NCI-H748 (cell line): ENCODE results near the gene ATN1.

Experiments used
- DNase-seq: peaks from one replicate; lab custom pipeline; 2025; ENCODE audit not compliant: unreplicated experiment; lab: John Stamatoyannopoulos, UW

Gene ATN1

DNA sequence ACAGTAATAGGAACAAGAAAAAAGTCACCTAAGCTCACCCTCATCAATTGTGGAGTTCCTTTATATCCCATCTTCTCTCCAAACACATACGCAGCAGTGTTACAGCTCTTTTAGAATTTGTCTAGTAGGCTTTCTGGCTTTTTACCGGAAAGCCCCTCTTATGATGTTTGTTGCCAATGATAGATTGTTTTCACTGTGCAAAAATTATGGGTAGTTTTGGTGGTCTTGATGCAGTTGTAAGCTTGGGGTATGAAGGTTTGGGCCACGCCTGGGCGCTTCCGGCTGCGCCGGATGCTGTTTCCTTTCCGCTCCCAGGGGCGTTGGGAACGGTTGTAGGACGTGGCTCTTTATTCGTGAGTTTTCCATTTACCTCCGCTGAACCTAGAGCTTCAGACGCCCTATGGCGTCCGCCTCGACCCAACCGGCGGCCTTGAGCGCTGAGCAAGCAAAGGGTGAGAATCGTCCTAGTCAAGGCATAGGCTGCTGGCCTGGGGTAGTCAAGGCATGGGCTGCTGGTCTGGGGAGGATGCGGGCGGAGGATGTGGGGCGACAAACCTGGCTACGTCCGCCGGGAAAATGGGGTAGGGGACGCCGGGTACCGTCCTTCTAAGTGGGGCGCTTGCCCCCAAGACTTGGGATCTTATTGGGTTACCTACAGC lies 16.1 kb downstream of the ATN1 start, which contains the start of the genes C12orf57 and RNU7-1:
TSS of gene C12orf57 (plus strand) at position 301 of the 659 bp plus-strand sequence. CDS start at position 401, 100 bp downstream.
TSS of gene RNU7-1 (plus strand) at position 95 of the 659 bp plus-strand sequence.
- peak; percentile 95 for DNase-seq

DNA sequence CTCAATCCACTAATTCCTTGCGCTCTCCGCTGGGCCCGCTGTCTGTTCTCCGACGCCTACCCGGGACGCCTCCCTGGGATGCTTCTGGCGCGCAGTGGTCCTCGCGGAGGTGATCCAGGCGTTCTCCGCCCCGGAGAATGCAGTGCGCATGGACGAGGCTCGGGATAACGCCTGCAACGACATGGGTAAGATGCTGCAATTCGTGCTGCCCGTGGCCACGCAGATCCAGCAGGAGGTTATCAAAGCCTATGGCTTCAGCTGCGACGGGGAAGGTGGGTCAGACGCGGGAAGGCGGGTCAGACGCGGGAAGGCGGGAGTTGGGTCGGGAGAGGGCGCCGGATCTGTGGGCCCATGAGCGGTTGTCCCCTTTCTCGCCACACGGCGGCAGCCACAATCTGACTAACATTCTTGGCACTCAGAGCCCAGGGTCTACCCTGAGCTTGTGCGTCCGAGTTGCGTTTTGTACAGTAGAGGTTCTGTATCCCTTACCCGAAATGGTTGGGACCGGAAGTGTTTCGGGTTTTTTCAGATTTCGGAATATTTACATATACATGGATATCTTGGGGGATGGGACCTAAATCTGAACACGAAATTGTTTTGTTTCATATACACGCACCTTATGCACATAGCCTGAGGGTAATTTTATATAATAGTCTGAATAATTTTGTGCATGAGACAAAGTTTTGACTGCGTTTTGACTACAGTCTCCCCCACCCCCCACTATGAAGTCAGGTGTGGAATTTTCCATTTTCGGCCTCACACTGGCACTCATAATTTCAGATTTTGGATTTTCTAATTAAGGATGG lies 16.8 kb downstream of the ATN1 start:
- peak; percentile 91 for DNase-seq

DNA sequence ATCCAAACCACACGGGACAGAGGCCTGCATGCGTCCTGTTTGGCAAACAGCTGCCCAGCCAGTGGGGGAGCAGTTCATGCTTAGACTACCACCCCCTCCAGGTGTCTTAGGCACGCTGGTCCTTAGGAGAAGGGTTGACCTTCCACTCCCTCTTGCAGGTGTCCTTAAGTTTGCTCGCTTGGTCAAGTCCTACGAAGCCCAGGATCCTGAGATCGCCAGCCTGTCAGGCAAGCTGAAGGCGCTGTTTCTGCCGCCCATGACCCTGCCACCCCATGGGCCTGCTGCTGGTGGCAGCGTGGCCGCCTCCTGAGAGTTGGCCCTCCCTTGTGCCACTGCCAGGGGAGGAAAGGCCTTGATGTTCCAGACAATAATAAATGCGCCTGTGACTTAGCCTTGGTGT lies 17.9 kb downstream of the ATN1 start:
- no peak for DNase-seq

DNA sequence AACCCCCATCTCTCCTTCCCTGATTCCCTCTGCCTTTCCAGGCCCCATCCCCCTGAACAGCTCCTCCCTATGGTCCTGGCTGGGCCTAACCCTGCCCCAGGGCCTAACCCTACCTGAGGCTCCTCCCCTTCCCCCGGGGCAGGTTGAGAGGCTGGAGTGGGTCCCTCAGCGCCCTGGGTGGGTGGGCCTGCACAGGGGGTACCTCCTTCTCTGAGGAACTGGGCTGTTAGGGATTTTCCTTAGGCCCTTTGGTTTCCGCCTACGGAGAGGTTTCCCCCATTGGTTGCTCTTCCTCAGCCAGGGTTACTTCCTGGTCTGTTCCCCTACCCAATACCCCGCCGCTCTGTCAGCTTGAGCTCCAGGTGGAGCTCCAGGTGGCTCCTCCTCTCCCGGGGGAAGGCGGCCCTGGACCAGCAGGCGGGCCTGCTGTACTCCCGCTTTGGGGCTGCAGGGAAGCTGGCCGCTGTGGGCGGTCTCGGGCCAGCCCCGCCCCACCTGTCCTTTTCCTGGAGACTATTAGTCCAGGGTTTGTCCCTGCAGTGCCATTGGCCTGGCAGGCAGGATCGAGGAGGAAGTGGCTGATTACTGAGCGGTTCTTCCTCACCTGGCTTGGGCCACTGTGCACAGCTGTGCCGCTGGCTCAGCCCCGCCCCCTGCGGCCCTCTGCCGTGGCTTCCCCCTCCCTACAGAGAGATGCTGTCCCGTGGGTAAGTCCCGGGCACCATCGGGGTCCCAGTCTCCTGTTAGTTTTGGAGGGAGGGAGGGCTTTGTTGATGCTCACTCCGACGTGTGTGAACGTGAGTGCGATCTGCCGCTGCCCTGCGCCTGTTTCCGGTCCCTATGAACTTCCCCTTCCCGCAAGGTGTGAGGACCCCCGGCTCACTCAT lies 18.5 kb downstream of the ATN1 start:
- peak; percentile 94 for DNase-seq

DNA sequence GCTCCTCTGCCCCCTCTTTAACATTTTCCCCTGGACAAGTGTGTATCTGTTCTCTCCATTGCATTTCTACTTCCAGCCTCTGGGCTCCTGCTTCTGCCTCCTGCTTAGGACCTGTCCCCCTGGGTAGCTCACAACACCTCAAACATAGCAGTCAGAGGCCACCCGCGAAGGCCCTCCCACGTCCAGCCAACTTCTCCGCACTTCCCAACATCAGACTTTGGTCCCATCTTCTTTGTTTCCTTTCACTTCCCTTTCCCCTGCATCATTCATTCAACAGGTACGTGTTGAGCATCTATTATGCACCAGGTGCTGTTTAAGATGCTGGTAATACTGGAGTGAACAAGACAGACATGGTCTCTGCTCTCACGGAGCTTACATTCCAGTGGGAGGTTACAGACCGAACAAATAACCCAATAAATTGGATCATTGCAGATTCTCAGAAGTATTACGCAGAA lies 19.2 kb downstream of the ATN1 start:
- DNase-seq: no peak

DNA sequence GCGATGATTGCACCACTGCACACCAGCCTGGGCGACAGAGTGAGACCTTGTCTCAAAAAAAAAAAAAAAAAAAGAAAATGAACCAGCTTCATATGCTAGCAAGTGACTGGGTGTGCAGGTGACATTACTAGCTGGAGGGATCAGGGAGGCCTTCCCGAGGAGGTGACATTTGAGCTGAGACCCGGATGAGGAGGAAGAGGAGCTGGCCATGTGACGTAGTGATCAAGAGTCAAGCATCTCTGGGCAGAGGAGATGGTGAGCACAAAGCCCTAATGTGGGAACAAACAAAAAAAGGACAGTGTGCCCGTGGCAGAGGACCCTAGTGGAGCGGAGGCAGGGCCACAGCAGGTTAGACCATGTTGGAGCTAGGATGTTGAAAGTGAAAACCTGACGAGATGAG lies 19.9 kb downstream of the ATN1 start:
- no peak for DNase-seq

DNA sequence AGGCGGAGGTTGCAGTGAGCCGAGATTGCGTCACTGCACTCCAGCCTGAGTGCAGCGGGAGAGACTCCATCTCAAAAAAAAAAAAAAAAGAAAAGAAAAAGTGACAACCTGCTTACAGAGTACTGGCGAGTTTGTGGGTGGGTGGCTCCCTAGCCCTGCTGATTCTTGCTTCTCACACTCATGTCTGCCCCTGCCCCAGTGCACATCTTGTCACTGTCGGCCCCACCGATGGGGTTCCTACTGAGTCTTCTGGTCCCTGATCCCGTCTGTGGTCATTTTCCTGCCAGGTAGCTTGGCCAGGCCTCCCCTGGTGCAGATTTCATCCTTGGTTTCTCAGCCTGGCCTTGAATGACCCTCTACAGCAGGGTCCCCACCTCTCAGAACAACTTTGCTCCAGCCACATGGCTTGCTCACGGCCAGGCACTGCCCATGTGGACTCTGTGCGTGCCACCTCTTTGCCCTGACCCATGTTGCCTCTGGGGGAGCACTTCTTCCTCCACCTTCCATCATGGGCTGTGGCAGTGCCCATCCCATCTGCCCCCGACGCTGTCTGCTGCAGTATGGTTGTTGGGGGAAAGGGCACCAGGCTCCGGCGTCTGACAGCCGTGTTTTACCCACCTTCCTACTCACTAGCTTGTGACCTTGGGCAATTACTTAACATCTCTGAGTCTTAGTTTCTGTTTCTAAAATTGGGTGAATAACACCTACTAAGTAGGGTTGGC lies 21.3 kb downstream of the ATN1 start:
- no peak for DNase-seq

DNA sequence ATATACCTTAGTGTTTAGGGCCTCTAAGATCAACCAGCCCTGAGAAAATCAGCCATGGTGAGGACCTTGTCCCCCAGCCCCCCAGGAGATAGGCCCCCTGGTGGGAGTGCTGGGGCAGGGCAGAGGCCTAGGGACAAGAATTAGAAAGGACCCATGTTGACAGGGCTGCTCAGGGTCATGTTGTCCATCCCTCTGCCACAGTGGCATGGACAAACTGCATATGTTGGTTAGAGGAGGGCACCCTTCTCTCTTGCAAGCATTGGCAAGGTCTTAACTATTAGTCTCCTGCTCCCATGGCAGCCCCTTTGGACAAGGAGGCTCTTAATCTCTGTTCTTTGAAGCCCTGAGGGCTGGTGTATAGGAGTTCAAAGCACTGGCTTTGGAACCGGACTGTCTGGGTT lies 22.6 kb downstream of the ATN1 start:
- DNase-seq: no peak

DNA sequence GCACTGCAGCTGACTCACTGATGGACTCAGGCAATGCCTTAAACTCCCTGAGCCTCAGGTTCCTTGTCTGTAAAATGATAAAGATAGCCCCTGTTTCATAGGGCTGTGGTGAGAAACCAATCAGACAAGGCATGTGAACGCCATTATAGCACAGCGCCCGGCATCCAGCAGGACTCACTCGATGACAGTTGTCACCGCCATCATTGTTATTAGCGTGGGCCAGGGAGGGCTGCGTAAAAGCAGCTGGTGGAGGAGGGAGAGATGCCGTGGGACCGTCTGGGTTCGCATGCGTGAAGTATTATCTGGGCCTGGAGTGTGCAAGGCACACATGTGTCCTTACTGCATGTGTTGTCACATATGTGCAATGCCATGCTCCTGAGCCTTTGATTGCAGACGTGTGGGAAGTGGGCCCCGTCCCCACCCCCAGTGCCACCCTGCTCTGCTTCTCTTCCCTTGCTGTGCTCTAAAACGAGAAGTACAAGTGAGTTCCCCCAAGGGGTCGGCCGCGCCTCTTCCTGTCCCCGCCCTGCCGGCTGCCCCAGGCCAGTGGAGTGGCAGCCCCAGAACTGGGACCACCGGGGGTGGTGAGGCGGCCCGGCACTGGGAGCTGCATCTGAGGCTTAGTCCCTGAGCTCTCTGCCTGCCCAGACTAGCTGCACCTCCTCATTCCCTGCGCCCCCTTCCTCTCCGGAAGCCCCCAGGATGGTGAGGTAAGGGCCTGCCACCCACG lies 23.2 kb downstream of the ATN1 start, which contains the start of gene PTPN6:
TSS of gene PTPN6 (plus strand) at position 546 of the 730 bp plus-strand sequence. CDS start at position 703, 157 bp downstream.
- no peak for DNase-seq

DNA sequence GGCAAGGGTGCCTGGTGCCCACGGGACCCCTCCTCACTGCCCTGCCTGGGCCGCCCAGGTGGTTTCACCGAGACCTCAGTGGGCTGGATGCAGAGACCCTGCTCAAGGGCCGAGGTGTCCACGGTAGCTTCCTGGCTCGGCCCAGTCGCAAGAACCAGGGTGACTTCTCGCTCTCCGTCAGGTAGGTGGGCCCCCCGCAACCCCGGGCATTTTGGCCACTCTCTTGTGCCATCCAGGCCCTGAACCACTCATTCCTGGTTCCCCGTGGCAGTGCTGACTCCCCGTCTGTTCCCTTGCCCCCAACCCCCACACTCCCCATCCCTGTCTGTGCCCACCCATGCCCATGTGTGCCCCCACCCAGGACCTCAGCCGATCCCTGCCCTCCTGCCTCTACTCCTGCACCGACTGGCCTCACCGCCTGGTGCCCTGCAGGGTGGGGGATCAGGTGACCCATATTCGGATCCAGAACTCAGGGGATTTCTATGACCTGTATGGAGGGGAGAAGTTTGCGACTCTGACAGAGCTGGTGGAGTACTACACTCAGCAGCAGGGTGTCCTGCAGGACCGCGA lies 23.9 kb downstream of the ATN1 start:
- DNase-seq: no peak

DNA sequence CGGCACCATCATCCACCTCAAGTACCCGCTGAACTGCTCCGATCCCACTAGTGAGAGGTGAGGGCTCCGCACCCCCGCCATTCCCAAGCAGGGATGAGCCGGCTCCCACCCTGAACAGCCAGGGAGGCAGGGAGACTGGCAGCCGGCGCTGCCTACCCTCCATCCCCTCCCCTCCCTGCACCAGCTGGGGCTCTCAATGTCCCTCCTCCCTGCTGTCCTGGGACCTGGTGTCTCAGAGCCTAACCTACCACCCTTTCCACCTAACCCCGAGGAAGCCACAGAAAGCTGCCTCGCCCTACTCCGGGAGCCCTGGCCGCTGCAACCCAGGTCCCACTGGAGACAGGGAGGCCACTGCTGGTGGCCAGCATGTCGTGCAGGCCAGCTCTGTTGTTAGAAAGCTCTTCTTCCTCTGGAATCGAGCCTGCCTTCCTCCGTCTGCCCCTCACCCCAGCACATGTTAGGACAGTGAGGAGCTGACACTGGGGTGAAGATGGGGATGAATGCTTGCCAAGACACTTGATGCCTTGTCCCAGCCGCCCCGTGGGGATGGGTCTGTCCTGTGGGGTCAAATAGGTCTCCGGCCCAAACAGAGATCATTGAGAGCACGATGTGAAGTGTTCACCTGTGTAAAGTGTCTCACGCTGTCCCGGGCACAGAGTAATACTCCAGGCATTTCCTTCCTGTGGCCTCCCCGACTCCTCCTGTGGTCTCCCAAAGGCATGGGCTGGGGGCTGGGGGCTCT lies 24.5 kb downstream of the ATN1 start:
- no peak for DNase-seq

DNA sequence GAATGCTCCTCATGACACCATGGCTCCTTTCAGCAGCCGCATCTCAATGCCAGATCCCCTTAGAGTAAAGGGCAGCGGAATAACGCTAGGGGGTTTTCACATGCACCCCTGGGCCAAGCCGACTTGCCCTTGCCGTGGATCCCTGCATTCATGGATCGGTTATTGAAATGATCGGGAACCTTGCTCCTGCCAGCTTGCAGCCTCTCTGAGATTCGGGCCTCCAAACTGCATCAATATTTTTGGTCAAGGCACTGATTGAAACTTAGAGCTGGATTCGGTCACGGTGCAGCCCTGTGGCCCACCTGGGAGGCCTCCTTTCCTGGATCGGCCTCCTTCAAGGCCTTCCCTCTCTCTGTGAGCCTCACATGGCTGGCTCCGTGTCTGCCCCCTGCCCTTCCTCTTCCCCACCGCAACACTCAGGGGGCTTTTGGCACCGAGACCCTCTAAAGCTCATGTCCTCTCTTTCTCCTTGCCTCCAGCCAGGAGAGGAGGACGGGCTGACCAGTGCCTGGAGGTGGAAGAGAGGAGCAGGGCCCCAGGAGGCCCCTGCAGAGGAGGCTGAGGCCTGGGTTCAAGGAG lies 25.2 kb downstream of the ATN1 start:
- DNase-seq: no peak

DNA sequence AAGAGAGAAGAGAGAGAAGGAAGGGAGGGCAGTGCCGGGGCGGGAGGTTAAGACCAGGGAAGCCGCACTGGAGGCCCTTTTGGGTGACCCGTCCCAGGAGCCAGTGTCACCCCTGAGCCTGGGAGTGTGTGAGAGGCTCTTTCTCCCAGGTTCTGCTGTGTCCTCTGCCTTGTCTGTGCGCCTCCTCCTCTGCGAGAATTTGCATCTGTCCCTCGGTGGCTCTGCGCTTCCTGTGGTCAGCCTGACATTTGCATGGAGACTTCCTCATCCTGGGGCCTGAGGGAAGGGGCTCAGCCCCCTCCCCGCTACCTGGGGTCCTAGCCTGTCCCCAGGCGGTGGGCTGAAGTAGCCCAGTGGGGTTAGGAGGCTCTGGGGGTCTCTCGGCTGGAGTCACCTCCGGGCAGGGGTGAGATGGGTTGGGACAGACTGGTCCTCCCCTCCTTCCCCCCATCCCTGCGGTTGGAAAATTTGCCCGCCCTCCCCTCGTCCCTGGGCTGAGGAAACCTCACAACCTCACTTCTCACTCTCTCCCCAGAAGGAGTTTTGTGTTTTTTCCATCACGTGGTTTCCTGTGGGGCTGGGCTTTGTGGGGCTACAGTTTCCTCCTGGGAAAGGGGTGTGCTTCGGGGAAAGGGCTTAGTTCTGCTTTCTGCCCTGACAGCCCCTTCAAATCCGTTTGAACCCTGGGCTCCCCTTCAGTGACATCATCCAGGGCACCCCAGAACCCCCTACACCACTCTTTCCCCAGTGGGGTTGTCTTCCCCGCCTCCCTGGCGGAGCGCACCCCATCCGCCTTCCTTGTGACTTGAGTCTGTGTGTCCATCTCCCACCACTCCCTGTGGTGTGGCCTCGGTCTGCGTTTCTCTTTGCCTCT lies 25.9 kb downstream of the ATN1 start:
- no peak for DNase-seq

DNA sequence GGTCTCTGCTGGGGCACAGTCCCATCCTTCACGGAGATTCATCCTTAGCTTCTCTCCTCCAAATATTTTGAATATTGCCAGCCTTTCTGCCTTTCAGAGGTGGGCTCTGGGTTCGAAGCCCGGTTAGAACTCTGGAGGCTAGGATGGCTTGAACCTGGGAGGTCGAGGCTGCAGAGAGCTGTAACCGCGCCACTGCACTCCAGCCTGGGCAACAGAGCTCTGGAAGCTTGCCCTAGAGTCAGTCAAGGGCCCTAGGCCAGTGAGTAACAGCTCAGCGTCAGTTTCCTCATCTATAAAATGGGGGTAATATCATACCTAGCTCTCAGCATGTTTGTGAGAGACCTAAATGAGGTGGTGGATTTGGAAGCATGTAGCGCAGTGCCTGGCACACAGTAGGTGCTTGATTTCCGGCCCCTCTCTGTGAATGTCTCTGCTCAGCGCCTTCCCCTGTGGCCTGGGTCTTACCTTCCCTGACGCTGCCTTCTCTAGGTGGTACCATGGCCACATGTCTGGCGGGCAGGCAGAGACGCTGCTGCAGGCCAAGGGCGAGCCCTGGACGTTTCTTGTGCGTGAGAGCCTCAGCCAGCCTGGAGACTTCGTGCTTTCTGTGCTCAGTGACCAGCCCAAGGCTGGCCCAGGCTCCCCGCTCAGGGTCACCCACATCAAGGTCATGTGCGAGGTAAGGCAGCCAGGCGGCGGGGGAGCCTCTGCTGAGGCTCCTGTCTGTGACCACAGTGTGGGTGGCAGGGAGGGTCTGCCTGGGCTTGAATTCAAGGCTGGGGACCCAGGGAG lies 26.8 kb downstream of the ATN1 start:
- no peak for DNase-seq

DNA sequence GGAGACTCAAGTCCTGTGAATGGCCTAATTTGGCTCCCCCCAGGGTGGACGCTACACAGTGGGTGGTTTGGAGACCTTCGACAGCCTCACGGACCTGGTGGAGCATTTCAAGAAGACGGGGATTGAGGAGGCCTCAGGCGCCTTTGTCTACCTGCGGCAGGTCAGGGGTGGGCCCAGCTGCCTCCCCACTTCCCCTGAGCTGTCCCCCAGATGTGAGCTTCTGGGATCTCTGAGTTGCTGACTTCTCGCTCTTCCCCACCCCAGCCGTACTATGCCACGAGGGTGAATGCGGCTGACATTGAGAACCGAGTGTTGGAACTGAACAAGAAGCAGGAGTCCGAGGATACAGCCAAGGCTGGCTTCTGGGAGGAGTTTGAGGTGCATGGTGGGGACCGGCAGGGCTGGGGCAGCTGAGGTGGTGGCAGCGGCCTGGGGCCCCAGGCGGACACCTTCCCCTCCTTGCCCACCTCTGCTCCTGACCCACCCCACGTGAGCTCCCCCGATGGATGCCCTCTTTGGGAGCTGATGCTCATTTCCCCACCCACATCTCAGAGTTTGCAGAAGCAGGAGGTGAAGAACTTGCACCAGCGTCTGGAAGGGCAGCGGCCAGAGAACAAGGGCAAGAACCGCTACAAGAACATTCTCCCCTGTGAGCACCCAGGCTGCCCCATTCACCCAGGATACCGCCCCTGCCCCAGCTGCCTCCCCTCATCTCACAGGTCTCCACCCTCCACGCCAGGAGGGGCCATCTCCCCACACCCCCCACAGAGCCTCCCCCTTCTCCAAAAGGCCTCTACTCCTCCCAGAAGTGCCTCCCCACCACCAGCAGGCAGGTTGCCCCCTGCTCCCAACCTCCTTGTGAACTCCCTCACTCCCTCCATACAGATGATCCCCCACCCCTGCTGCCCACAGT lies 27.6 kb downstream of the ATN1 start:
- DNase-seq: no peak
